ENCODE results near the gene CDC42EP5.

CDC42EP5 gene

DNA sequence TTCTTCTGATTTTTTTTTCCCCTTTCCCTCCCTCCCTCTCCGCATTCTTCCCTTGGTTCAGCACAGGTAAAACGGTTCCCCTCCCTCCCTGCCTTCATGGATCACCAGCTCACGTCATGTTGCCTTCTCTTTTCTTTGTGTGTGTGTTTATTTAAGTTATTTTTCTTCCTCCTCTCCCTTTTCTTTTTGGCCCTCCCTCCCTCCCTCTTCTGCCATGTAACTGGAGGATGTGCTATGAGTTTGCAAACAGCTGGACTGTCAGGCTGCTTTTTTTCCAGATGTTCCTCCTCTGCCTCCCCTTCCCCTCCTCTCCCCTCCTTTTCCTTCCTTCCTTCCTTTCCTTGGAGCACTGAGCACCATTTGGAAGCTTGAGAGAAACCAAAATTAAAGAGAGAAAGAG lies 11.5 kb downstream of the CDC42EP5 start:
- DNase-seq: no peak

DNA sequence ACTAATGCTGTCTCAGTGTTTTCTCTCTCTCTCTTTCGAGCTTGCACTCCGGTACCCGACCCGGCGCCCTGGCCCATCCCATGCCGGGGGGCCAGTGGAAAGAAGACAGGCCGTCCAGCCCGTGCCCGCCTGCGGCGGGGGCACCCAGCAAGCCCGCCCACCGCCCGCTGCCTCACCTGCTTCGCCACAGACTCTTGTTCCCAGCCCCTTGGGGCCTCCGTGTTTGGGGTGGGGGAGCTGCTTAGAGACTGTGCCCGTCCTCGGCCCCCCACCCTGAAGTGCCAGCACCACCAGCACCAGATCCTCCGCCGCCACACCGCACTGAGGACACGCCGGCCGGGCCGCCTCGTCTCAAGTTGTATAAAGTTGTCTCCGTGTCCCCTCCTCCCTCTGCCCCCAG lies 11.9 kb downstream of the CDC42EP5 start:
- DNase-seq: no peak

DNA sequence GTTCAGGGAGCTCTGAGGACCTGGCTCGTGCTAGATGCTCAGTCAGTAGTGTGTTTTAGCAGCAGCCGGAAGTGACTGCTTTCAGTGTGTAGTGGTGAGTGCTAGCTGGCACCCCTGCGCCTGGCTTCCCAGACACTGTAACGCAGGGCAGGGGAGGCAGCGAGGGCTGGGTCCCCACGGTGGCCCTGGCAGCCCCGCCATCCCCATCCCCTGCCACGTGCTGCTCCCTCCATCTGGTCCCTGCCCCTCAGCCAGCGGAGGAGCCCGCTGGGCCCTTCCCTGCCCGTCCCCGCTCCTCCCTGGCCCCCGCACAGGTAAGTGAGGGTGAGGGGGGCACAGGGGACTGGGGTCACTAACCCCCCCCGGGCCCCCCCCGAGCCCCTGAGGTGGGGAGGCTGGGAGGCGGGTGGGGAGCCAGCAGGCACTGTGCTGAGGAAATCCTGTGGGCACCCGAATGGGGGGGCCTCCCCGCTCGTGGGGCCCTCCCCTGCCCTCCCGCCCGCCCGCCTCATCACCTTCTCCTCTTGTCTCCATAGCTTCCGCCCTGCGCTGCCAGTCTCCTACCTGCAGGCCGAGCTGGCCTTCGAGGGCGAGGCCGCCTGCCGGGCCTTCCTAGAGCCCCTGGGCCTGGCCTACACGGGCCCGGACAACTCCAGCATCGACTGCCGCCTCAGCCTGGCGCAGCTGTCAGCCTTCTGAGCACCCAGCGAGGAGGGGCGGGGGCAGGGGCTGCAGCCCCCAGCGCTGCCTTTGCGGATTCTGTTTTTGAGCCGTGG lies 12.7 kb downstream of the CDC42EP5 start:
- DNase-seq: no peak

DNA sequence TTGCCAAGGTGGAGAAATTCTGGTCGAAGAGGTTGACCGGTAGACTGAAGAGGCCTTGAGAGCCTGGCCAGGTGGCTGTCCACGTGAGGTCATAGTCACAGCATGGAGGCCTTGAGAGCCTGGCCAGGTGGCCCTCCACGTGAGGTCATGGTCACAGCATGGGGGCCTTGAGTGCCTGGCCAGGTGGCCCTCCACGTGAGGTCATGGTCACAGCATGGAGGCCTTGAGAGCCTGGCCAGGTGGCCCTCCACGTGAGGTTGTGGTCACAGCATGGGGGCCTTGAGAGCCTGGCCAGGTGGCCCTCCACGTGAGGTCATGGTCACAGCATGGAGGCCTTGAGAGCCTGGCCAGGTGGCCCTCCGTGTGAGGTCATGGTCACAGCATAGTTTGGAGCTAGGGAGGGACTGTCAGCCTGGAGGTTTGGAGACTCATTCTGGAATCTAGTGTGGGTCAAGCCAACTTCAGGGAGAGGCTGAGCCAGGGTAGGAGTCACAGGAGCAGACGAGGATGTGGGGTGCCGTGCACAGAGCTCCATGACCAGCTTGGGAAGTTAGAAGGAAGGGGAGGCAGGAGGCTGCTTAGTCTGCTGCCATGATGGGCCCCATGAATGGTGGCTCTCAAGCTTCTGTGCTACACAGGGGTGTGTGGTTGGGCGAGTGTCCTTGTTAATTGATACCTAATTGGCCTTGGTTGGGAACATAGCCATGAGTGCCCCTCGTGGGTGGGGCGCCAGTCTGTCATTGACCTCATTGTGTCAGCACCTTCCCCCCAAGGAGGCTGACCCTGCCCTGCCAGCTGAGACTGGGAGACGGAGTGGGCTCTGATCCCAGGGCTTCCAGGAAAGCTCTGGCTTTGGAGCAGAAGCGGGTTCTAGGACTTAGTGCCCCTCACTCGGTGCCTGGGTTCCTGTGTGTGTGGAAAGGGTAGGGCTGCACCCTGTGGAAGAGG lies 13.5 kb downstream of the CDC42EP5 start:
- no peak for DNase-seq

DNA sequence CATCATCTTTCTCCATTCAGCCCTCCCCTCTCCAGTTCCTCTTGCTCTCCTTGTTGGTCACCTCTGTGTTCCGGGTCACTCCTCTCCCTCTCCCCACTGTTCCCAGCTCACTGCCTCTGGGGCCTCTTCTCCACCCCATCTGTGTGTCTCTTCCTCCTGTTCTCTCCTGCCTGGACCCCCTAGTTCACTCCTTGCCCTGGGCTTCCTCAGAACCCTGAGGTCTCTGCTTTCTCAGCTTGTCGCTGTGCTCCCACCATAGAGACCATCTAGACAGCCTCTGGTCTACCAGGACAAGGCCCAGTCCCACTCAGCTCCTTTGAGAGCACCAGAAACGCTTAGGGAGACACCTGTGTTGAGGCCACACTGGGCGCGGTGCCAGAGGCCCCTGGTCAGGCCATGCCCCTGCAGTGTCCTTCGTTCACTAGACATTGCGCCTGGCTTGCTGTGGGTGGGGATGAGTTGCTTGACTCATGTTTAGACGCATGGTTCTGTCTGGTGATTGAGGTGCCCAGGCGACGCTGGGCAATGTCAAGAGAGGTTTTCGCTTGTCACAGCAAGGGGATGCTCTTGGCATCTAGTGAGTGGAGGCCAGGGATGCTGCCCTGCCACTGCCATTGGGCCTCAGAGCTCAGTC lies 14.3 kb downstream of the CDC42EP5 start:
- no peak for DNase-seq

DNA sequence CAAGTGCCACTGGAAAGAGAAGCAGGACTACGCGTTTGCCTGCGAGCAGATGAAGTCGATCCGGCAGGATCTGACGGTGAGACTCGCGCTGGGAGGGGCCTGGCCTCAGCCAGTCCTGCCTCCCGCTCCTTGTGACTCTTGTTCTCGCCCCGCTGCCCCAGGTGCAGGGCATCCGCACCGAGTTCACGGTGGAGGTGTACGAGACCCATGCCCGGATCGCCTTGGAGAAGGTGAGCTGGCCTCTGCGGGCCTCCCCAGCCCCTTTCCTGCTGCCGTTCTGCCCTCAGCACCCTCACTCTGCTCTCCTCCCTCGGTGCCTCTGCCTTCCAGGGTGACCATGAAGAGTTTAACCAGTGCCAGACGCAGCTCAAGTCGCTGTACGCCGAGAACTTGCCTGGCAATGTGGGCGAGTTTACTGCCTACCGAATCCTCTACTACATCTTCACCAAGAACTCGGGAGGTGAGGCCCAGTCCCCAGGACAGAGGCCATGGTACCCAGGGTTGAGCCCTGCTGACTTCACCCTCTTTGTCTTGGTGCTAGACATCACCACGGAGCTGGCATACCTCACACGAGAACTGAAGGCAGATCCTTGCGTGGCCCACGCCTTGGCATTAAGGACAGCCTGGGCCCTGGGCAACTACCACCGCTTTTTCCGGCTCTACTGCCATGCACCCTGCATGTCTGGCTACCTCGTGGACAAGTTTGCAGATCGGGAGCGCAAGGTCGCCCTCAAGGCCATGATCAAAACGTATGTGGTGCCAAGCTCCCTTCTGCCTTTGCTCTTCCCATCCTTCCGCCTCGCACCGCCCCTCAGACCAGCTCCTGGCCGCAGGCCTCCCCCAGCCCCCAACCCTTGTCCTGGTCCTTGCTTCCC lies 15.1 kb downstream of the CDC42EP5 start:
- no peak for DNase-seq

DNA sequence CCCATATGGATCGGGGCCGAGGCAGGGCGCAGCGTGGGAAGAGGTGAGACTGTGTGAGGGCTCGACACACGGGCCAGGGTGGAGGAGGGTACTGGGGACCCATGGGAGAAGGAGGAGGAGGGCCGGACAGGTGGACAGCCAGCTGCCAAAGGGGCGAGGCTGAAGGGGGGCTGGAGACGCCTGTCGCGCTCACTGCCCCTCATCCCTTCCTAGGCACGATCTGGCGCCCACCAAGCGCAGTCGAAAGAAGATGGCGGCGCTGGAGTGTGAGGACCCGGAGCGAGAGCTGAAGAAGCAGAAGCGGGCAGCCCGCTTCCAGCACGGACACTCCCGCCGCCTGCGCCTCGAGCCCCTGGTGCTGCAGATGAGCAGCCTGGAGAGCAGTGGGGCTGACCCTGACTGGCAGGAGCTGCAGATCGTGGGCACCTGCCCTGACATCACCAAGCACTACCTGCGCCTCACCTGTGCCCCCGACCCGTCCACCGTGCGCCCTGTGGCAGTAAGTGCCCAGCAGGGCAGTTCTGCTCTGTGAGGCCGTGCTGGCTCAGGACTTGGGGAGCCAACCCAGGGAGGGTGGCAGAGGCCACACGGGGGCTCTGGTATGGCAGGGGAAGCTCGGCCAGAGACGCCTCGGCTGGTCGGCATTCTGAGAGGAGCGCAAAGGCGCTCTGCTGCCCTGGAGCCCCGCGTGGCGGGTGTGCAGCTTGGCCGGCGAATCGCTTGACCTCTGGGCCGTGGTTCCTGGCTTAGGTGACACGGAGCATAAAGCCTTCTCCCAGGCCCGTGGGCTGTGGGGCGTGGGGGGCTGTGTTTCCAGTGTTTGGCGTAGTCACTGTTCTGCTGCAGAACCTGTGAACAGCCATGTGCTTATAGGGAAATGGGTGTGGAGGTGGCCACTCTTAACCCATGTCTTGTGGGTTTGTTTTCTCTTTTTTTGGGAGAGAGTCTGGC lies 16.4 kb downstream of the CDC42EP5 start:
- DNase-seq: no peak

DNA sequence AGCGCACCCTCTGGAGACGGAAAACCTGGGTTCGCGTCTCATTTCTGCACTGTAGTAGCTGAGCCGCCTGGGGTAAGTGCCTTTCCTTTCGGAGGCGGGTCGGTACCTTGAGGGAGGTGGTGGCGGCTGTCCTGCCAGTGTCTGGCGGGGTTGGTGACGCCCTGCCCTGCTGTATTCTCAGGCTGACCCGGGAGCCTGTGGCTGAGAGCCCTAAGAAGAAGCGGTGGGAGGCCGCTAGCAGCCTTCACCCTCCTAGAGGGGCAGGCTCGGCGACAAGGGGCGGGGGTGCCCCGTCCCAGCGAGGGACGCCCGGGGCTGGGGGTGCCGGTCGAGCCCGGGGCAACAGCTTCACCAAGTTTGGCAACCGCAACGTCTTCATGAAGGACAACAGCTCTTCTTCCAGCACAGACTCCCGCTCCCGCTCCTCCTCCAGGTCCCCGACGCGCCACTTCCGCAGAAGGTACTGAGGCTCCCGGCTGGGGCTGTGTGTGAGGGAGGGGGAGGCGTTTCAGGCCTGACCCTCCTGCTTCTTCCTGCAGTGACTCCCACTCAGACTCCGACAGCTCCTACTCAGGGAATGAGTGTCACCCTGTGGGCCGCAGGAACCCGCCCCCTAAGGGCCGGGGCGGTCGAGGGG lies 17.2 kb downstream of the CDC42EP5 start:
- no peak for DNase-seq

DNA sequence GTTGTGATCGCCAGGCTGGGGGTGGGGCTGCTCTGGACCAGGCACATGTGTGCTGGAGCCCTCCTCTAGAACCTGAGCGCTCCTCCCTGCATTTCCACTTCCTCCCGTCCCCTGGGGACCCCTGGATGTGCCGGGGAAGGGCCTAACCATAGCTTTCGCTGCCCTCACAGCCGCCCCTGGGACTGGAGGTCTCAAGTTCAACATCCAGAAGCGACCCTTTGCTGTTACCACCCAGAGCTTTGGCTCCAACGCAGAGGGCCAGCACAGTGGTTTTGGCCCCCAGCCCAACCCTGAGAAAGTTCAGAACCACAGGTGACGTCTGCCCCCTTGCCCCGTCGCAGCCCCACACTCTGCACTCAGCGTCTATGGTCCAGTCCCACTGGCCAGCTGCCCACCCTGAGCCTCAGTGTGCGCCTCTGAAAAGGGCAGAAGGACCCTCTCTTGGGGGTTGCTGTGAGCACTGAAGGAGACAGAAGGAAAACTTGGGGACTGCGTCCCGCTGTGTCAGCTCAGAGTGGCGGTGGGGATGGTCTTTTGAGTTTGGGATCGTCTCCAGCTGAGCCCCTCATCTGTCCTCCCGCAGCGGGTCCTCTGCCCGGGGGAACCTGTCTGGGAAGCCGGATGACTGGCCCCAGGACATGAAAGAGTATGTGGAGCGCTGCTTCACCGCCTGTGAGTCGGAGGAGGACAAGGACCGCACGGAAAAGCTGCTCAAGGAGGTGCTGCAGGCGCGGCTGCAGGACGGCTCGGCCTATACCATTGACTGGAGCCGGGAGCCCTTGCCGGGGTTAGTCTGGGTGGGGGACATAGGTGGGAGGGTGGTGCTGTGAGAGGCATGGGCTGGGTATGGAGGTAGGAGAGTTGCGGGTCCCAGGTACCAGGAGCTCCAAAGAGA lies 18.1 kb downstream of the CDC42EP5 start:
- DNase-seq: no peak

DNA sequence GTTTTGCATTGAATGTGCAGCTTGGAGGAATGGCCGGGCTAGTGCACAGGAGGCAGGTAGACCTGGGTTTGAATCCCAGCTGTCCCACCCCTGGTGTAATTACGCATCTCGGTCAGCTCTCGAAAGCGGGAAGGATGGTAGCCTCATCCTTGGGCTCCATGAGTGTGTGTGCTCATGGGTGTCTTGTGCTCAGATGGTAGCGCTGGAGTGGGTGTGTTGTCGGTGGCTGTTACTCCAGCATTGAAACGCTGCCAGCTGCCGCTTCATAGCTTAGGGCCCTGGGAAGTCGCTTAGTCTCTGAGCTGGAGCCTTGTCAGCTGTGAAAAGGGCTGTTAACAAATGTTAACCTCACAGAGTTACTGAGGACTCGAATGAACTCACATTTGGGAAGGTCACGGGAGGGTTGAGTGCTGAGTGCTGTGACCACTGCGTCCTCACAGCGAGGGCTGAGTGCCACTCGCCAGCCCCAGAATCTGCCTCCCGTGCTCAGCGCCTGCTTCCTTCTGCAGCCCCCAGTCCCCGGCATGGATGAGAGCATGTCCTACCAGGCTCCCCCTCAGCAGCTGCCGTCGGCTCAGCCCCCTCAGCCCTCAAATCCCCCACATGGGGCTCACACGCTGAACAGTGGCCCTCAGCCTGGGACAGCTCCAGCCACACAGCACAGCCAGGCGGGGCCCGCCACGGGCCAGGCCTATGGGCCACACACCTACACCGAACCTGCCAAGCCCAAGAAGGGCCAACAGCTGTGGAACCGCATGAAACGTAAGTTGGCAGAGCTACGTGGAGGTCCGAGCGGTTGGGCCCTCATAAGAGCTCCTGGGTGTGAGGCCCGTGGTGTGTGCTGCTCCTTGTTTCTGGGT lies 18.9 kb downstream of the CDC42EP5 start:
- DNase-seq: no peak

DNA sequence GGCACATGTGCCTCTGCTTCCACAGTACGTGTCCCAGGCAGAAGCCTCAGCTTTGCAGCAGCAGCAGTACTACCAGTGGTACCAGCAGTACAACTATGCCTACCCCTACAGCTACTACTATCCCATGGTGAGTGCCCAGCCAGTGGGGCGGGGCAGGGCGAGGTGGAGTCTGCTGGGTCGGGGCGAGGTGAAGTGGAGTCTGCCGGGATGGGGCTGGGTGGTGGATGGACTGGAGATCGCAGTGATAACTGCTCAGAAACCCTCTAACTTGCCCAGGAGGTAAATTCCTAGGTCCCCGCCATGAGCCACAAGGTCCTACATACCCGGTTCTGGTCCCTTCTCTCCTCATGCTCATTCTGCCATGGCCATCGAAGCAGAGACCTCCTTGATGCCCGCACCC lies 20.5 kb downstream of the CDC42EP5 start:
- DNase-seq: no peak

DNA sequence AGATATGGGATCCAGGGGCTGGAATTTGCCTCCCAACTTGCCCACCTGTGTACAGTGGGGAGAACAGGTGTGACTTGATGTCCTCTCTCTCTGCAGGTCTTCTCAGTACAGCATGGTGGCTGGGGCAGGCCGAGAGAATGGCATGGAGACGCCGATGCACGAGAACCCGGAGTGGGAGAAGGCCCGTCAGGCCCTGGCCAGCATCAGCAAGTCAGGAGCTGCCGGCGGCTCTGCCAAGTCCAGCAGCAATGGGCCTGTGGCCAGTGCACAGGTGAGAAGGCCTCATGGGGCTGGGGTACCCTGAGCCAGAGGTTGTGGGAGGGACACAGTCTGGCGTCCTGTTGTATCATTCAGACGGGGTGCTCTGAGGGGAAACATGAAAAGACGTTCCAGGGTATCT lies 21.1 kb downstream of the CDC42EP5 start:
- DNase-seq: no peak

DNA sequence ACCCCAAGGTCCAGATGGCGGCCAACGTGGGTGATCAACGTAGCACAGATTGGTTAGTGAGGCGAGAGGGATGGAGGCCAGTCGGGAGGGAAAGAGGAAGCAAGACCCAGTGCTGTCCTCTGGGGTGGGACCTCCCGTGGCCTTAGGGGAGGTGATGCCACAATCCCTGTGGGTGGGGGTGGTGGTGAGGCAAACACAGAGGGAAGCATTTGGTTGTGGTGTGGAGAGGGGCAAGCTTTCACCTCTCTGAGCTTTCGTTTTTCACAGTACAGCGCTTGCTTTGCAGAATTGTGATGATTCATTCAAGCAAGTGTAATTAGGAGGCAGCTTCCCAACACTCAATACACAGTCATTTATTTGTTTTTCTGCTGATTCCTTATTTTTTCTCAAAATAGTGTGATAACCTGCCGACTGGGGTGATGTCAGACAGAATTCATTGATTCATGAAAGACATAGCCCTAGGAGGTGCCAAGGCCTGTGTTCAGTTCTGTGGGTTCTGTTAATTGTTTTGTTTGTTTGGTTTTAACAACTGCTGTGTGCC lies 21.7 kb downstream of the CDC42EP5 start:
- no peak for DNase-seq

DNA sequence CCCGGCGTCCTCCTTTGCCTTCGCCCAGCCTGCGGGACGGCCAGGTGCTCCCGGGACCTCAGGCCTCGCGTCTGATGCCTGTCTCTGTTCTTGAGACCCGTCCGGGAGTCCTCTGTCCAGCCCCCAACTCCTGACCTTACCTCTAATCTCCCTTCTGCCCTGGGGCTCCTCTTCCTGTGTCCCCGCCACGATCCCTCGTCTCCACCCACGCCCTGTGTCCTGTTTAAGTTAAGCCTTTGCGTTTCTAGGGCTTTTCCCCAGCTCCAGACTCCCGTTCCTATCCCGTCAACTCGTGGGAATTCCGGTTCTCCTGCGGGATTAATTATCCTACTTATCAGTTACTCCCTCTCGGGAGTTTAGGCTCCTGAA lies 23.4 kb downstream of the CDC42EP5 start:
- no peak for DNase-seq

DNA sequence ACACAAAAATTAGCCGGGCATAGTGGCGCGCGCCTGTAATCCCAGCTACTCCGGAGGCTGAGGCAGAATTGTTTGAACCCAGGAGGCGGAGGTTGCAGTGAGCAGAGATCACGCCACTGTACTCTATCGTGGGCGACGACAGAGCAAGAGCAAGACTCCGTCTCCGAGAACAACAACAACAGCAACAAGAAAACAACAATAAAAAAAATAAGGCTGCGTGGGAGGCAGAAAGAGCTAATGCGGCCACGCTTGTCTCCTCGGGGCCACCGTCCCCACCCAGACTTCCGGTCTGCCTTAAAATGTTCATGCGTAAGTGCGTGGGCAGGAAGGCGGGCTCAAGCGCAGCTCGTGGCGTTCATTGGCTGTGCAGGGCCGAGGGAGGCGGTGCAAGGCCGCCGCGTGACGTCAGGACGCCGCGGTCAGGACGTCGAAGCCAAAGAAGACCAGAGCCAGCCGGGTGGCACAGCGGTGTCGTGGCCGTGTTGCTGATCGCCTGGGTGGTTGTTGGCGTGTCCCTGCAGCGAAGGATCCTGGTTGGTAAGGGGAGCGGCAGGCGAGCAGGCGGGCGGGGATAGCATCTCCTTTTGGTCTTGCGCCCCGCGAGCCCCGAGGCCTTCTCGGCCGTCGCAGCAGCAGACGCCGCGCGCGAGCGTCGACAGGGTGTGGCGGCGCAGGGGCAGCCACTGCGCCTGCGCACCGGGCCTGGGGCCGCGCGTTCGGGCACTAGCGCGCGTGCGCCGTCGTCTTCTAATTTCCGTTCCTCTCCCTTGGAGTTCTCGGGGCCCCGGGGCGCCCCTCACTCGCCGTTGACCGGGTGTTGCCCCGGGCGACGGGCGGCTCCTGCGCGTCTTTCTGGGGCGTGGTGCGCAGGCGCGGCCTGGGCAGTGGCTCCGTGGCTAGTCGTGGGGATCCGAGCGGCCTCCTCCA lies 24.1 kb downstream of the CDC42EP5 start, which contains the start of gene LENG8:
TSS of gene LENG8 (plus strand) at position 426 of the 927 bp plus-strand sequence. CDS start 2,146 bp downstream, outside the sequence.
- no peak for DNase-seq

DNA sequence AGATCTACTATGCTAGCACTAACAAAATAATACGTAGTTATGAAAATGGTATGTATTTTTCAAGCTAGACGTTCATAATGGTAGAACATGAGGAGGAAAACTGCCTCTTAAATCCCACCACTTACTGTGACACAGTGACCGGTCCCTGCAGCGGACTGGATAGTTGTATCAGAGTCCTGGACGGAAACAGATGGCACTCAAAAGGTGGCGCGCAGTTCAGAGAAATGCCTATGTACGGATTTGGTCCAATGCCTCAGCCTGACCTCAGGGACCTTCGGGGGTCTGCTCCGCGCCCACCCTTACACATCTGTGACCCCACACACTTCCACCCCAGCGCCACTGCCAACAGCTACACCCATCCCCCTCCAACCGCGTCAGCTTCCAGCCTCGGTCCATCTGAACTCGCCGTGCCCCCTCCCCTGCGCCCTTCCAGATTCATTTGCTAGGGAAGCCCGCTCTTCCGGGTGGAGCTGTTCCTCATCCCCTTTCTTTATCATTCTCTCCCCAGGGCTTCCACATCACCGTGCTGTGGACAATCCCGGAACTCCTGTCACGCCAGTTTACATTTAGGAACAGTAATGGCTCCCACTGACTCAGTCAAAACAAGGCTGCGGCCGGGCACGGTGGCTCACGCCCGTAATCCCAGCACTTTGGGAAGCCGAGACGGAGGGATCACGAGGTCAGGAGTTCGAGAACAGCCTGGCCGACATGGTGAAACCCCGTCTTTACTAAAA lies 24.9 kb downstream of the CDC42EP5 start:
- no peak for DNase-seq

All from cortex of kidney (tissue), 1 donor.